Prostate gland (tissue), 2 donors: Measurements from ENCODE around the gene GPR176.

Experiments used
- POLR2A ChIP-seq: fragments of 450-650 bp; IDR thresholded peaks from one replicate; pipeline ENCODE4 v1.6.1; 2016; ENCODE audit warnings: antibody characterized with exemption, mild to moderate bottlenecking
- TF ChIP-seq, protein P1 (sequence below), 4 experiments: fragments of 200-600 bp in 2 of 4; fragments of 450-650 bp in 2 of 4; sonication (generic) in 2 of 4; IDR thresholded peaks; 1 replicate in 3 of 4; 2 replicates in 1 of 4; pipeline ENCODE4 v1.5.1; 2016 to 2019; ENCODE audit warnings: antibody characterized with exemption in 4 of 4, mild to moderate bottlenecking in 2 of 4, moderate library complexity in 2 of 4

DNA sequence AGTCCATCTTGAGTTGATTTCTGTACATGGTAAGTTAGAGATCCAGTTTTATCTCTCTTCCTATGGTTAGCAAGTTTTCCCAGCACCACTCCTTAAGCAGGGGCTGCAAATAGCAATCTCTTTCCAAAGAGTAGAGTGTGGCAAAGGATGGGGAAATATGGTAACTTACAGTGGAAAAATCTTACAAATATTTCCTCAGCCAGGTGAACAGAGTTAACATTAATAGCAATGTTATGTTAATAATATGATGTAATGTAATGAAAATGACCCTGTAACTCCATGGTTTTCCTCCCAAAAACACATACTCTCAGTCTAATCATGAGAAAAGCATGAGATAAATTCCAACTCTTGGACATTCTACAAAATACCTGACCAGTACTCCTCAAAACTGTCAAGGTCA lies 167.8 kb downstream of the GPR176 start:
- TF ChIP-seq, protein P1, sequence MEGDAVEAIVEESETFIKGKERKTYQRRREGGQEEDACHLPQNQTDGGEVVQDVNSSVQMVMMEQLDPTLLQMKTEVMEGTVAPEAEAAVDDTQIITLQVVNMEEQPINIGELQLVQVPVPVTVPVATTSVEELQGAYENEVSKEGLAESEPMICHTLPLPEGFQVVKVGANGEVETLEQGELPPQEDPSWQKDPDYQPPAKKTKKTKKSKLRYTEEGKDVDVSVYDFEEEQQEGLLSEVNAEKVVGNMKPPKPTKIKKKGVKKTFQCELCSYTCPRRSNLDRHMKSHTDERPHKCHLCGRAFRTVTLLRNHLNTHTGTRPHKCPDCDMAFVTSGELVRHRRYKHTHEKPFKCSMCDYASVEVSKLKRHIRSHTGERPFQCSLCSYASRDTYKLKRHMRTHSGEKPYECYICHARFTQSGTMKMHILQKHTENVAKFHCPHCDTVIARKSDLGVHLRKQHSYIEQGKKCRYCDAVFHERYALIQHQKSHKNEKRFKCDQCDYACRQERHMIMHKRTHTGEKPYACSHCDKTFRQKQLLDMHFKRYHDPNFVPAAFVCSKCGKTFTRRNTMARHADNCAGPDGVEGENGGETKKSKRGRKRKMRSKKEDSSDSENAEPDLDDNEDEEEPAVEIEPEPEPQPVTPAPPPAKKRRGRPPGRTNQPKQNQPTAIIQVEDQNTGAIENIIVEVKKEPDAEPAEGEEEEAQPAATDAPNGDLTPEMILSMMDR (IDR thresholded peaks at IDR 0.05), result no peak
- TF ChIP-seq POLR2A, result no peak
